HCT116 (cell line): ENCODE results near the gene PC. TPM values are rescaled to one million over a fixed set of nuclear protein-coding genes. Genes with fewer than 3 reads are reported as not detected.

Experiments
- ATAC-seq: fragments of 200-7000 bp; cut with Tn5 transposase; 2 replicates; pipeline ENCODE4 v1.9.1; 2020; ENCODE audit warnings: mild to moderate bottlenecking, moderate library complexity
- BruUV-seq: library from RNA; stranded (reverse); fragments of 400-500 nt; replicated peaks from 2 replicates; lab custom pipeline; 2021; lab: Mats Ljungman, UMichigan
- CTCF ChIA-PET: fragments of 300-600 bp; sonication (Branson Sonifier 250); formaldehyde crosslinking; loops from one replicate; lab custom pipeline; 2021; ENCODE audit warnings: antibody characterized with exemption; lab: Charles Lee
- POLR2A ChIA-PET: fragments of 300-600, 350-600 bp; sonication (Branson Sonifier 250); formaldehyde crosslinking; loops from one replicate; lab custom pipeline; 2021; ENCODE audit warnings: antibody characterized with exemption; lab: Charles Lee
- RAD21 ChIA-PET, 2 experiments: fragments of 300-600 bp; sonication (Branson Sonifier 250); formaldehyde crosslinking; loops; one replicate each; lab custom pipeline; 2023; ENCODE audit warnings: low total read pairs in 2 of 2; ENCODE audit not compliant: uncharacterized antibody in 2 of 2, unreplicated experiment in 2 of 2, low non-redundant PET in 1 of 2; lab: Charles Lee
- DNase-seq: peaks from one replicate; pipeline ENCODE4 v3.0.0-alpha.2; 2010; ENCODE audit warnings: low read depth, low spot score
- H2AFZ ChIP-seq: fragments of 200-600 bp; shearing (Covaris generic), sonication (generic); 2 replicates; pipeline ENCODE4 v1.6.1; 2017; ENCODE audit warnings: low read depth, mixed run types, mixed read lengths, antibody characterized with exemption, low read length; ENCODE audit not compliant: poor library complexity, severe bottlenecking
- H3K27ac ChIP-seq: 2 replicates; pipeline ENCODE4 v1.5.1; 2012; ENCODE audit warnings: low read depth, low read length
- H3K27me3 ChIP-seq: fragments of 200-600 bp; sonication (generic); 2 replicates; pipeline ENCODE4 v1.6.1; 2016; ENCODE audit warnings: mixed run types, low read length, mixed read lengths; ENCODE audit not compliant: insufficient read depth
- H3K36me3 ChIP-seq, 2 experiments: fragments of 200-500 bp in 1 of 2; fragments of 200-600 bp in 1 of 2; sonication (Bioruptor generic) in 1 of 2; sonication (generic) in 1 of 2; 2 replicates each; pipeline versions ENCODE4 v1.5.1 to v1.6.1; 2014 to 2016; ENCODE audit warnings: low read length in 2 of 2, inconsistent platforms in 1 of 2, mixed read lengths in 1 of 2, mixed run types in 1 of 2; ENCODE audit not compliant: insufficient read depth in 2 of 2, control insufficient read depth in 1 of 2
- H3K4me1 ChIP-seq, 2 experiments: fragments of 200-600 bp in 1 of 2; sonication (generic) in 1 of 2; 2 replicates each; pipeline versions ENCODE4 v1.5.1 to v1.6.1; 2012 to 2017; ENCODE audit warnings: low read length in 2 of 2, inconsistent platforms in 1 of 2, mild to moderate bottlenecking in 1 of 2, mixed read lengths in 1 of 2, mixed run types in 1 of 2, moderate library complexity in 1 of 2; ENCODE audit not compliant: insufficient read depth in 2 of 2, control insufficient read depth in 1 of 2
- H3K4me2 ChIP-seq: fragments of 200-600 bp; sonication (generic); 2 replicates; pipeline ENCODE4 v1.6.1; 2017; ENCODE audit warnings: mixed run types, low read length, mixed read lengths
- H3K4me3 ChIP-seq, 2 experiments: fragments of 200-600 bp in 1 of 2; sonication (generic) in 1 of 2; replicated peaks in 1 of 2; 2 replicates each; pipeline ENCODE4 v1.5.1; 2011 to 2016; ENCODE audit warnings: low read length in 2 of 2, control low read depth in 1 of 2, low read depth in 1 of 2, mild to moderate bottlenecking in 1 of 2, mixed read lengths in 1 of 2, mixed run types in 1 of 2
- H3K79me2 ChIP-seq: fragments of 200-600 bp; sonication (generic); 2 replicates; pipeline ENCODE4 v1.6.1; 2017; ENCODE audit warnings: mild to moderate bottlenecking, mixed run types, low read length, moderate library complexity, mixed read lengths; ENCODE audit not compliant: insufficient read depth
- H3K9ac ChIP-seq: fragments of 200-600 bp; sonication (generic); 2 replicates; pipeline ENCODE4 v1.6.1; 2016; ENCODE audit warnings: low read length, mixed read lengths
- H3K9me2 ChIP-seq: fragments of 200-600 bp; sonication (generic), shearing (Covaris generic); 2 replicates; pipeline ENCODE4 v1.6.1; 2017; ENCODE audit warnings: mixed run types, mild to moderate bottlenecking, moderate library complexity; ENCODE audit not compliant: insufficient read depth
- H3K9me3 ChIP-seq, 2 experiments: fragments of 200-500 bp in 1 of 2; fragments of 200-600 bp in 1 of 2; sonication (Bioruptor generic) in 1 of 2; sonication (generic) in 1 of 2; 2 replicates each; pipeline ENCODE4 v1.6.1; 2014 to 2017; ENCODE audit warnings: low read length in 2 of 2, mixed read lengths in 2 of 2, inconsistent platforms in 1 of 2, low read depth in 1 of 2, mild to moderate bottlenecking in 1 of 2, mixed run types in 1 of 2, moderate library complexity in 1 of 2; ENCODE audit not compliant: control insufficient read depth in 1 of 2, insufficient read depth in 1 of 2
- H4K20me1 ChIP-seq: fragments of 200-600 bp; sonication (generic), shearing (Covaris generic); 2 replicates; pipeline ENCODE4 v1.6.1; 2017; ENCODE audit warnings: mixed run types, mild to moderate bottlenecking, moderate library complexity; ENCODE audit not compliant: insufficient read depth
- FOSL1 ChIP-seq: IDR thresholded peaks from 2 replicates; pipeline ENCODE4 v1.6.1; 2012; ENCODE audit warnings: low read depth
- JUND ChIP-seq: IDR thresholded peaks from 2 replicates; pipeline ENCODE4 v1.6.1; 2012
- POLR2A ChIP-seq: IDR thresholded peaks from 2 replicates; pipeline ENCODE4 v1.7.0; 2011; ENCODE audit warnings: borderline replicate concordance; ENCODE audit not compliant: insufficient read depth, insufficient read length; ENCODE audit errors: extremely low read depth
- POLR2AphosphoS5 ChIP-seq: IDR thresholded peaks from 2 replicates; pipeline ENCODE4 v1.6.1; 2011; ENCODE audit warnings: mild to moderate bottlenecking, low read depth, low read length, moderate library complexity
- RAD21 ChIP-seq: IDR thresholded peaks from 2 replicates; pipeline ENCODE4 v1.6.1; 2012; ENCODE audit warnings: low read depth, mild to moderate bottlenecking
- TCF7L2 ChIP-seq: IDR thresholded peaks from 2 replicates; pipeline ENCODE4 v1.7.0; 2011; ENCODE audit warnings: borderline replicate concordance, inconsistent platforms; ENCODE audit not compliant: insufficient read depth, insufficient read length; ENCODE audit errors: extremely low read depth
- intact Hi-C: fragments of 100-400 bp; cut with micrococcal nuclease; formaldehyde crosslinking; loops from 2 replicates; pipeline ENCODE4 v1.10.0; 2022
- total RNA-seq: library from RNA; stranded (reverse); gene quantifications from one replicate; pipeline ENCODE4 v1.2.1, GENCODE V29; 2021; ENCODE audit not compliant: unreplicated experiment
- TF ChIP-seq, protein P1 (sequence below): IDR thresholded peaks from 2 replicates; pipeline ENCODE4 v1.6.1; 2012

PC gene
- total RNA-seq, 1 experiment from 2014 or later = 24.1 TPM

DNA sequence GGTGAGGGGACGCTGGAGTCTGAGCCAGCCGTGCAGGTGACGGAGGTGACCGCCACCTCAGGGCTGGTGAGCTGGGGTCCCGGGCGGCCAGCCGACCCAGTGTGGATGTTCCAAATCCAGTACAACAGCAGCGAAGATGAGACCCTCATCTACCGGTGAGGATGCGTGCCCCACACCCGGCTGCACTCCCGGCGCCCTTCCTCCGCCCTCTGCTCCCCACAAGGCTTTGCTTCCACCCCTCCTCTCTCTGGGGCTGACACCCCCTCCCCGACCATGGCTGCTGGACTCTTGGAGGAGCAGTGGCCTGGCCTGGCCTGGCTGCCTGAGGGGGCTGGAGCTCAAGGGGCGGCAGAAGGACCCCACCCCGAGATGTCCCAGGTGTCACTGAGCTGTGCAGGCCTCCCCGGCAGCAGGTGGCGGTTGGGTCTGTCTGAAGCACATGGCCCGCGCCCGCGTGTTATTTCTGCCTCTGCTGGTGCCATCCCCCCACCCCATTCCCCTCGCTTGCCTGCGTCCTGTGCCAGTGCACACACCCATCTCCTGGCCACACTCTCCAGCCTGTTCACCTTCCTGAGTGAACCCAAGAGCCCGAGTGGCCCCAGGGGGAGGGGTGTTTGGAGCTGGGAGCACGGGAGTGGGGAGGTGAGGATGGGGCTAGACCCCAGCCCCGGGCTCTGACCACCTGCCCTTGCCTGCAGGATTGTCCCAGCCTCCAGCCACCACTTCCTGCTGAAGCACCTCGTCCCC is 99.1 kb downstream of the PC start:
- no TSS peak for BruUV-seq
- H3K4me2 ChIP-seq = no peak overlapping the region
- TF ChIP-seq POLR2A (no peak), POLR2AphosphoS5 (no peak), JUND (no peak)

DNA sequence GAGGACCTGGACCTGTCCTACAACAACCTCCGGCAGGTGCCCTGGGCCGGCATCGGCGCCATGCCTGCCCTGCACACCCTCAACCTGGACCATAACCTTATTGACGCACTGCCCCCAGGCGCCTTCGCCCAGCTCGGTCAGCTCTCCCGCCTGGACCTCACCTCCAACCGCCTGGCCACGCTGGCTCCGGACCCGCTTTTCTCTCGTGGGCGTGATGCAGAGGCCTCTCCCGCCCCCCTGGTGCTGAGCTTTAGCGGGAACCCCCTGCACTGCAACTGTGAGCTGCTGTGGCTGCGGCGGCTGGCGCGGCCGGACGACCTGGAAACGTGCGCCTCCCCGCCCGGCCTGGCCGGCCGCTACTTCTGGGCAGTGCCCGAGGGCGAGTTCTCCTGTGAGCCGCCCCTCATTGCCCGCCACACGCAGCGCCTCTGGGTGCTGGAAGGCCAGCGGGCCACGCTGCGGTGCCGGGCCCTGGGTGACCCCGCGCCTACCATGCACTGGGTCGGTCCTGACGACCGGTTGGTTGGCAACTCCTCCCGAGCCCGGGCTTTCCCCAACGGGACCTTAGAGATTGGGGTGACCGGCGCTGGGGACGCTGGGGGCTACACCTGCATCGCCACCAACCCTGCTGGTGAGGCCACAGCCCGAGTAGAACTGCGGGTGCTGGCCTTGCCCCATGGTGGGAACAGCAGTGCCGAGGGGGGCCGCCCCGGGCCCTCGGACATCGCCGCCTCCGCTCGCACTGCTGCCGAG is 99.8 kb downstream of the PC start:
- no peaks in the 10 kb centered on the region for H3K9me2 ChIP-seq
- peak overlapping the region; percentile 88 for H3K4me2 ChIP-seq
- no peaks in the 10 kb centered on the region for H4K20me1 ChIP-seq
- ATAC-seq (no peak), DNase-seq (no peak)
- no peaks in the 10 kb centered on the region for H3K9me3 ChIP-seq
- intact Hi-C loops = no loop called here
- H3K79me2 ChIP-seq = peaks cover 23% of the 10 kb centered on the region
- CTCF ChIA-PET = interaction anchor here (1.2 kb wide), 1 partner anchor 25 kb away, joined by 5 read pairs; no protein-coding TSS in a partner anchor
- H3K36me3 ChIP-seq = peaks cover 0 to 4% of the 10 kb centered on the region in 2 experiments; a peak in 1 of 4 replicates
- H2AFZ ChIP-seq = no peak overlapping the region
- no peaks in the 10 kb centered on the region for H3K27me3 ChIP-seq
- RAD21 ChIA-PET = no interaction called here
- H3K4me3 ChIP-seq = peak overlapping the region; percentile 66 to 74; a peak in 2 of 4 replicates
- TF ChIP-seq FOSL1 = no peak
- TF ChIP-seq TCF7L2 = no peak
- no peak for TF ChIP-seq JUND
- TF ChIP-seq RAD21 = no peak
- TF ChIP-seq, protein P1, sequence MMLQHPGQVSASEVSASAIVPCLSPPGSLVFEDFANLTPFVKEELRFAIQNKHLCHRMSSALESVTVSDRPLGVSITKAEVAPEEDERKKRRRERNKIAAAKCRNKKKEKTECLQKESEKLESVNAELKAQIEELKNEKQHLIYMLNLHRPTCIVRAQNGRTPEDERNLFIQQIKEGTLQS = no peak
- H3K27ac ChIP-seq = peak overlapping the region; percentile 97; the same call in 1 of the 2 replicates
- peaks cover 11 to 24% of the 10 kb centered on the region in 2 experiments for H3K4me1 ChIP-seq
- POLR2A ChIA-PET = interaction anchor here (0.7 kb wide), 1 partner anchor 60 kb away, joined by 3 read pairs; no protein-coding TSS in a partner anchor
- no TSS peak for BruUV-seq
- H3K9ac ChIP-seq = no peak overlapping the region

More for the DNA sequence above, 99.1 kb downstream of the PC start:
- ATAC-seq (no peak), DNase-seq (no peak)
- H3K9me3 ChIP-seq = no peaks in the 10 kb centered on the region
- H3K9ac ChIP-seq = no peak overlapping the region
- intact Hi-C loops = no loop called here
- peaks cover 23% of the 10 kb centered on the region for H3K79me2 ChIP-seq
- H3K4me1 ChIP-seq = peaks cover 11 to 24% of the 10 kb centered on the region in 2 experiments
- ChIA-PET CTCF (no interaction called here), POLR2A (no interaction called here), RAD21 (no interaction called here)
- no peaks in the 10 kb centered on the region for H3K9me2 ChIP-seq
- H2AFZ ChIP-seq = no peak overlapping the region
- H3K27me3 ChIP-seq = no peaks in the 10 kb centered on the region
- H3K4me3 ChIP-seq = no peak overlapping the region
- no peak overlapping the region; the same call in 1 of the 2 replicates for H3K27ac ChIP-seq
- no peaks in the 10 kb centered on the region for H4K20me1 ChIP-seq
- peaks cover 0 to 4% of the 10 kb centered on the region in 2 experiments; a peak in 1 of 4 replicates for H3K36me3 ChIP-seq
